PC-9 (cell line): ENCODE data around the gene GPC1. TPM values are rescaled to one million over a fixed set of nuclear protein-coding genes. Genes with fewer than 3 reads are reported as not detected.
A peak's percentile ranks its signal among the peaks of the same experiment; 100 is the strongest.
"Not testable (repeated sequence)": the region's sequence is repeated elsewhere in the genome, so short reads cannot be mapped to it uniquely, and the experiment has no call there.

ENCODE experiments used
- BruUV-seq: library from RNA; stranded (reverse); fragments of 400-500 nt; replicated peaks from 2 replicates; lab custom pipeline; 2021; lab: Mats Ljungman, UMichigan
- CTCF ChIA-PET: fragments of 300-600 bp; sonication (Branson Sonifier 250); formaldehyde crosslinking; loops from one replicate; lab custom pipeline; 2022; ENCODE audit warnings: antibody characterized with exemption; lab: Charles Lee
- POLR2A ChIA-PET: fragments of 300-600 bp; sonication (Branson Sonifier 250); formaldehyde crosslinking; loops from one replicate; lab custom pipeline; 2022; ENCODE audit warnings: antibody characterized with exemption; ENCODE audit not compliant: unreplicated experiment; lab: Charles Lee
- DNase-seq, 2 experiments: peaks; one replicate each; pipeline versions ENCODE4 v3.0.0 to v3.0.0-alpha.2; 2015 to 2022; ENCODE audit warnings: mixed read lengths in 1 of 2
- H2AFZ ChIP-seq: fragments of 200-600 bp; sonication (generic); 2 replicates; pipeline ENCODE4 v1.8.1; 2017; ENCODE audit warnings: antibody characterized with exemption
- H3F3A ChIP-seq: fragments of 200-600 bp; sonication (generic); 2 replicates; pipeline ENCODE4 v1.8.1; 2017; ENCODE audit warnings: antibody characterized with exemption, mild to moderate bottlenecking, low read depth; ENCODE audit not compliant: insufficient read depth
- H3K27ac ChIP-seq: fragments of 200-600 bp; sonication (generic); 2 replicates; pipeline ENCODE4 v1.6.1; 2016; ENCODE audit warnings: mixed run types
- H3K27me3 ChIP-seq: fragments of 200-600 bp; sonication (generic); 2 replicates; pipeline ENCODE4 v1.6.1; 2016; ENCODE audit warnings: low read depth, mixed run types; ENCODE audit not compliant: insufficient read depth
- H3K36me3 ChIP-seq: fragments of 200-600 bp; sonication (generic); 2 replicates; pipeline ENCODE4 v1.6.1; 2016; ENCODE audit warnings: low read depth, mixed run types
- H3K4me1 ChIP-seq: fragments of 200-600 bp; sonication (generic); replicated peaks from 2 replicates; pipeline ENCODE4 v1.6.1; 2016; ENCODE audit warnings: mixed run types; ENCODE audit not compliant: insufficient read depth
- H3K4me2 ChIP-seq: fragments of 200-600 bp; sonication (generic); 2 replicates; pipeline ENCODE4 v1.6.1; 2017; ENCODE audit warnings: mixed run types
- H3K4me3 ChIP-seq: fragments of 200-600 bp; sonication (generic); 2 replicates; pipeline ENCODE4 v1.6.1; 2016; ENCODE audit warnings: mixed run types
- H3K79me2 ChIP-seq: fragments of 200-600 bp; sonication (generic); 2 replicates; pipeline ENCODE4 v1.6.1; 2017; ENCODE audit warnings: low read depth, mixed run types
- H3K9me2 ChIP-seq: fragments of 200-600 bp; sonication (generic); 2 replicates; pipeline ENCODE4 v1.8.1; 2017; ENCODE audit warnings: mild to moderate bottlenecking; ENCODE audit not compliant: insufficient read depth
- H3K9me3 ChIP-seq: fragments of 200-600 bp; sonication (generic); 2 replicates; pipeline ENCODE4 v1.8.1; 2016; ENCODE audit warnings: low read depth; ENCODE audit not compliant: insufficient read depth
- H4K20me1 ChIP-seq: fragments of 200-600 bp; sonication (generic); 2 replicates; pipeline ENCODE4 v1.8.1; 2017; ENCODE audit not compliant: insufficient read depth
- CTCF ChIP-seq: fragments of 200-600 bp; sonication (generic); conservative IDR thresholded peaks from 2 replicates; pipeline ENCODE4 v1.6.1; 2017; ENCODE audit warnings: mixed run types, antibody characterized with exemption, mild to moderate bottlenecking, moderate library complexity
- EZH2 ChIP-seq: fragments of 200-600 bp; sonication (generic); IDR thresholded peaks from 2 replicates; pipeline ENCODE4 v1.8.0; 2017; ENCODE audit warnings: antibody characterized with exemption, low read depth
- intact Hi-C: fragments of 100-400 bp; cut with micrococcal nuclease; formaldehyde crosslinking; loops from one replicate; pipeline ENCODE4 v1.10.0; 2022; ENCODE audit not compliant: unreplicated experiment
- total RNA-seq: library from RNA; stranded (reverse); gene quantifications from 2 replicates; pipeline ENCODE4 v1.2.3, GENCODE V29; 2021

The GPC1 gene
- total RNA-seq, 1 experiment from 2014 or later = 302 TPM

GRCh38 chr2:240497082-240497481 lies 61.6 kb downstream of the GPC1 start:
- H4K20me1 ChIP-seq, H3K27me3 ChIP-seq, H3K4me3 ChIP-seq, H3K79me2 ChIP-seq, POLR2A ChIA-PET, H3K27ac ChIP-seq, H3K9me2 ChIP-seq, H2AFZ ChIP-seq, H3K4me2 ChIP-seq, H3K4me1 ChIP-seq, BruUV-seq: not testable (repeated sequence)
- CTCF ChIA-PET = interaction anchor here (0.8 to 1.4 kb wide), 3 partner anchors 39 to 436 kb away, joined by 4 to 12 read pairs (median 6); no protein-coding TSS in a partner anchor
- Histone ChIP-seq H3F3A (peaks cover 13% of the 10 kb centered on the region; the same call in 1 of the 2 replicates), H3K36me3 (peaks cover 33% of the 10 kb centered on the region), H3K9me3 (peaks cover 14% of the 10 kb centered on the region)
- intact Hi-C loops = loop anchor here (1.0 to 2.0 kb wide), 2 partner anchors 264 to 436 kb away; no protein-coding TSS in a partner anchor
- peak in 1 of 2 experiments; percentile 34 for DNase-seq
- peak; percentile 50; the same call in 1 of the 2 replicates for TF ChIP-seq CTCF

DNA sequence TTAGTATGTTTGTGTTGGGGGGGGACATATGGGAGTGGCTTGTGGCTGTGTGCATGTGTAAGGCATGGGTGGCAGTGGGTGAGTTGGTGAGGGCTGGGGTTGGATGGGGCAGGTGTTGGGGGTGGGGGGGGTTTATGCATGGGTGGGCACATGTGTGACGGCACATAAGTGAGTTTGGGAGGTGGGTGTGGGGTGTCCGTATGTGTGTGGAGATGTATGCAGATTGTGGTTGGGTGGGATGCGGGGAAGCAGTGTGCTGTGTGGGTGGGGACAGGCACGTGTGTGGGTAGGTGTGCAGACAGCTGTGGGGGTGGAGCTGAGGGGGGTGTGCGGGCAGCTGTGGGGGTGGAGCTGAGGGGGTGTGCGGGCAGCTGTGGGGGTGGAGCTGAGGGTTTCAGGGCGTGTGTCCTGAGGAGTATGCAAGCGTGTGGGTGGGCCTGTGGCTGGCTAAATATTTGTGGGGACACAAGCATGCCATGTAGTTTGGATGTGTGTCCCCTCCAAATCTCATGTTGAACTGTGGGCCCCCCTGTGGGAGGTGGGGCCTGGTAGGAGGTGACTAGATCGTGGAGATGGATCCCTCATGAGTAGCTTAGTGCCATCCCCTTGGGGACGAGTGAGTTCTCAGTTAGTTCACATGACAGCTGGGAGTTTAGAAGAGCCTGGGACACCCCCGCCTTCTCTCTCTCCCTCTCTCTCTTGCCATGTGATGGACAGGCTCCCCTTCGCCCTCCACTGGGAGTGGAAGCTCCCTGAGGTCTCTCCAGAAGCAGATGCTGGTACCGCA lies 62.9 kb downstream of the GPC1 start:
- POLR2A ChIA-PET = no interaction called here
- H4K20me1 ChIP-seq = 0 out of 2 replicates have a peak, but pooled peaks cover 5% of the 10 kb centered on the region
- no peaks in the 10 kb centered on the region for H3K27me3 ChIP-seq
- CTCF ChIA-PET = no interaction called here
- TF ChIP-seq EZH2 = no peak
- no peak for TF ChIP-seq CTCF
- no peak overlapping the region for H2AFZ ChIP-seq
- peaks cover 2% of the 10 kb centered on the region; the same call in 1 of the 2 replicates for H3K9me3 ChIP-seq
- H3K79me2 ChIP-seq = no peaks in the 10 kb centered on the region
- no peaks in the 10 kb centered on the region for H3K9me2 ChIP-seq
- BruUV-seq = no TSS peak
- no peak overlapping the region for H3K27ac ChIP-seq
- intact Hi-C loops = no loop called here
- H3K4me2 ChIP-seq = no peak overlapping the region
- H3F3A ChIP-seq = peaks cover 8% of the 10 kb centered on the region; the same call in 1 of the 2 replicates
- no peaks in the 10 kb centered on the region for H3K4me1 ChIP-seq
- peaks cover 30% of the 10 kb centered on the region for H3K36me3 ChIP-seq
- no peak overlapping the region for H3K4me3 ChIP-seq
- DNase-seq = no peak

- H3K9me3 ChIP-seq = no peaks in the 10 kb centered on the region
- no peaks in the 10 kb centered on the region for H3K9me2 ChIP-seq
- H3K4me2 ChIP-seq = no peak overlapping the region
- intact Hi-C loops = no loop called here
- CTCF ChIA-PET = no interaction called here
- no peak for DNase-seq
- H3F3A ChIP-seq = peaks cover 8% of the 10 kb centered on the region; the same call in 1 of the 2 replicates
- POLR2A ChIA-PET = no interaction called here
- H3K36me3 ChIP-seq = peaks cover 28% of the 10 kb centered on the region
- no peaks in the 10 kb centered on the region for H3K27me3 ChIP-seq
- no peak for TF ChIP-seq EZH2
- no peak for TF ChIP-seq CTCF
- no peak overlapping the region for H3K27ac ChIP-seq
- BruUV-seq = no TSS peak
- H2AFZ ChIP-seq = no peak overlapping the region
- H4K20me1 ChIP-seq = 0 out of 2 replicates have a peak, but pooled peaks cover 6% of the 10 kb centered on the region
- no peaks in the 10 kb centered on the region for H3K79me2 ChIP-seq
- H3K4me1 ChIP-seq = no peaks in the 10 kb centered on the region
- no peak overlapping the region for H3K4me3 ChIP-seq
Measured at GRCh38 chr2:240498958-240499260, 63.4 kb downstream of the GPC1 start.
